HG02981 (cell line): Measurements from ENCODE around the gene CASP8.

Source experiments
- ATAC-seq: cut with Tn5 transposase; IDR thresholded peaks from one replicate; pipeline ENCODE4 v1.9.1; 2021; ENCODE audit warnings: mild to moderate bottlenecking, moderate library complexity; ENCODE audit not compliant: unreplicated experiment

Gene CASP8

GRCh38 chr2:201322772-201323171 lies 62.4 kb downstream of the CASP8 start:
- ATAC-seq, result no peak

GRCh38 chr2:201327678-201328077 lies 67.3 kb downstream of the CASP8 start:
- no peak for ATAC-seq

GRCh38 chr2:201329409-201329808 lies 69.1 kb downstream of the CASP8 start:
- ATAC-seq, result no peak
